ENCODE measurements around the gene RIN1.
"Not testable (repeated sequence)": the region's sequence is repeated elsewhere in the genome, so short reads cannot be mapped to it uniquely, and the experiment has no call there.

Gene RIN1

DNA sequence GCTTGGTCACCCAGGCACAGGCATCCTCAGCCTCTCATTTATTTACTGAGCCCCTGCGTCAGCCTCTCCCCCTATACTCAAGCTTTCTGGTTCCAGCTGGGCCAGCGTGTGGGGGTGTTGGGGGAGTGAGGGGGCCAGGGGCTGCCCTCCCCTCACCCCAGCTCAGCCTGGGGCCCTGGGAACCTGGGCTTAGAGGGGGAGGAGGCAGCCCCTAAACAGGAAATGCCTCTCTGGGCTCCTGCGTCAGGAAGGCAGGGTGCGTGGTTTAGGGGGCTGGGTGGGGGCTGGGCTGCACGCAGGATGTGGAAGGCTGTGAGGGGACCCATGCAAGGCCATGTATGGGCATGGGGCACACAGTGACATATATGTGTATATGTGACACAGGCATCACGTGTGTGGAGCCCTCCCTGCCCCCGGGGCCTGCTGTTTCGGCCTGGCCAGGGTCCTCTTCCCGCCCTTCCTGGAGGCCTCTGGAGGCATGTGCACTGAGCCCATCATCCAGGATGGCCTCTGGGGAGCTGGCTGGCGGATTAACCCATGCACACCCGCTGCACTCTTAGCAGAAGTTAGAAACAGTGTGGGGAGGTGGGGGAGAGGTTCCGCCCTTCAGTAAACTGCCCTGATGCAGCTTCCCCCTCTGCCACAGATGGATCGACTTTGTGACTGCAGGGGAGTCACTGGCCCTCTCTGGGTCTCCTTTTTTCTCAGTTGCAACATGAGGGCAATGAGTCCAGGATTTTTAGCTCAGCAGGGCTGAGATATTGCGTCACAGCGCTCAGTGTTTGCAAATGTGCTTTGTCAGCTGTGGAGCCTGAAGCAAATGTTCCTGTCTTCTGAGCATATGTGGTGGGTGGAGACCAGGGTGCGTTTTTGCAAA lies 18.3 kb downstream of the RIN1 start:
- DNase-seq = no peak

- DNase-seq = no peak
Measured at GRCh38 chr11:66317322-66317722, 18.9 kb downstream of the RIN1 start.

GRCh38 chr11:66316849-66317251 lies 19.4 kb downstream of the RIN1 start, which contains the start of gene CD248:
TSS of gene CD248 (minus strand) at chr11:66317044. CDS start at chr11:66317027, 17 bp downstream.
- no peak for DNase-seq

- DNase-seq = no peak
Measured at GRCh38 chr11:66315921-66316811, 20.1 kb downstream of the RIN1 start.

DNA sequence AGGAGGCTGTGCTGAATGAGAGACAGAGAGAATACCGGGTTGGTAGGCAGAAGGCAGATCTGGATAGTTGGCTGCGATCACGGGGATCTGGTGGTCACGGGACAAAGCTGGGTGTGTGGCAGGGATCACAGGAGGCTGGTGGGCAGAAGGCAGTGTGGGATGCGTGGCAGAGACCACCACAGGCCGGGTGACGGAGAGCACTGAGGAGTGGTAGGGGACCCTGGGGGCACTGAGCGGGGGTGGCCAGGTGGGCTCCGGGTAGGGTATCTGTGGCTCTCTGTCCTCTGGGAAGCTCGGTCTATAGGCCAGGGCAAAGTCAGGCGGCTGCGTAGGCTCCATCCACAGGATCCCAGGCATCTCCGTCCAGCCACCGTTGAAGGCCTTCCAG lies 20.7 kb downstream of the RIN1 start:
- no peak for DNase-seq

DNA sequence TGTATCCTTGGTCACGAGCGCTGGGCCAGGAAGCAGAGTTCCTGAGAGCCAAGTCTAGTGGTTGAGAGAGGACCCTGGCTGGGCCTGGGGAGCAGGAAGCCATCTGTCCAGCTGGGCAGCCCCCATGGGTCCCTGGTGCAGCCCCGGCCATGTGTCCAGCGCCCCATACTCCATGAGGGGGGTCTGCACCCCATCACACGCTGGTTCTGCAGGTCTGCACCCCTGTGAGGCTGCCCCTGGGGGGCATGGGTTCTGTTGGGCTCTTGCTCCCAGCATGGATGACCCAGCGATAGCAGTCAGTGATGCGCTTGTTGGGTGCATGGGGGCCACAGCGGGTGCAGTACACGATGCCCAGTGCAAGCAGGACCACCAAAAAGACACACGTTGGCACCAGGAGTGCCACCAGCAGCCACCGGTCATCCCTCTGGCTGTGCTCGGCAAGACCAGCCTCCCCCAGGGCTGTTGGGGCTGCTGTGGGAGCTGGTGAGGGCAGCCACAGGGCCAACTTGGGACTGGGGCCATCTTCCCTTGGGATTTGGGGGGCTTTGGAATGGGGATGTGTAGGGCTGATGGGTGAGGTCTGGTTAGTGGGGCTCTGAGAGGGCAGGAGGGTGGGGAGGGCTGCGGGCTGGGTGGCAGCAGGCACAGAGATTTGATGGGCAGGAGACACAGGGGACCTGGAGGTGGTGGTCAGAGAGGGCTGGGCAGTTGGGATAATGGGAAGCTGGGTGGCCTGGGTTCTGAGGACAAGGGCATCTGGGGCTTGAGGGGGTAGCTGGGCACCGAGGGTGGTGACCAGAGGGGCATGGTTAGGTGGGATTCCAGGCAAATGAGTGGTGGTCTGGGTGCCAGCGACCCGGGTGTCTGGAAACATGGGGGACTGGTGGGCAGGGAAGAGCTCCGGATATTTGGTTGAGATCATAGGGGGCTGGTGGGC lies 21.4 kb downstream of the RIN1 start:
- no peak for DNase-seq

DNA sequence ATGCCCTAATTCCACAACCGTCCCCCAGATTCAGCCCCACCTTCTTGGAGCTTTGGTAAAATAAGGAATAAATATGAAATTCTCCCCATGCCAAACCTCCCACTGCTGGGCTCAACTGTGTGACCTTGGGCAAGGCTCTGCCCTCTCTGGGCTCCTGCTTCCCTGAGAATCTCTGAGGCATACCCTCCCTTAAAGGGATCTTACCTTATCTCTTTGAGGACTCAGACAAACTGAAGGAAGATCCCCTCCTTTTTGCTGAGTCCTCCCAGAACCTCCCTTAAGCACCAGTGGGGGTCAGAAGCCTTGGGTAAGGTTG lies 22.1 kb downstream of the RIN1 start:
- no peak for DNase-seq

DNA sequence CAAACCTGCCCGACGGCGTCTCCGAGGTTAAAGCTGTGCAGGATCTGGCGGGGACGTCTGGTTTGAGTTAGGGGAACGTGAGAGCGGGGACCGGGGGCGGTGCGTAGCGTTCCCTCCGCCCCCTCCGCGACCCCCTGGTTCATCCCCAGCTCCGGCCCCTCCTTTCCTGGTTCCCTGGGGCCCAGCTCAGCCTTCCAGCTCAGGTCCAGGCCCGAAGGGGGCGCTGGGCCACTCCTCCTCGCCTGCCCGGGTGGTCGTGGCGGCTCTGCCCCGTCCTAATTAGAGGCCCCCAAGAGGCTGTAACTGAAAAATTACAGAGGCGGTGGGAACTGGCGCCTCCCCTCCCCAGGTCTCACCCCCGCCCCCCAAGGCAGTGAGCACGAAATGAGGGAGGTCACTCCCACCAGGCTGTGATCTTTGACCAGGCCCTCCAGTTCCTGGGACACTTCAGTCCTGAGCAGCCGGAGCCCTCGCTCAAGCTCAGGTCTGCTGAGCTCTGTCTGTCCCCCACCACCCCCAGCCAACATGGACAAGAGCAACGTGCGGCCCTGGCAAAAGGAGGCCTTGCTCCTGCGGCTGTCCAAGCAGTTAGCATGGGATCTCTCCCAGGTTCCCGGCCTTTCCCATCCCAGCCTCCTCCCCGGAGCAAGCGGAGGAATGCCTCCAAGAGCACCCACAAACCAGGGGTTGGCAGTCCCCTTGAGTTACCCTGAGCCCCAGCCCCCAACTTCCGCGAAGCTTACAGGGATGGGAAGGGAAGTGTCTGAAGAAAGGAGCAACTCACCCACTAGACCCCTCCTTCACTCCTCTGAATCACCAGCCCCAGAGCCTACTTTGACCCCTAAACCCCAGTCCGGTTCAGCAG lies 22.7 kb downstream of the RIN1 start:
- no peak for DNase-seq

DNA sequence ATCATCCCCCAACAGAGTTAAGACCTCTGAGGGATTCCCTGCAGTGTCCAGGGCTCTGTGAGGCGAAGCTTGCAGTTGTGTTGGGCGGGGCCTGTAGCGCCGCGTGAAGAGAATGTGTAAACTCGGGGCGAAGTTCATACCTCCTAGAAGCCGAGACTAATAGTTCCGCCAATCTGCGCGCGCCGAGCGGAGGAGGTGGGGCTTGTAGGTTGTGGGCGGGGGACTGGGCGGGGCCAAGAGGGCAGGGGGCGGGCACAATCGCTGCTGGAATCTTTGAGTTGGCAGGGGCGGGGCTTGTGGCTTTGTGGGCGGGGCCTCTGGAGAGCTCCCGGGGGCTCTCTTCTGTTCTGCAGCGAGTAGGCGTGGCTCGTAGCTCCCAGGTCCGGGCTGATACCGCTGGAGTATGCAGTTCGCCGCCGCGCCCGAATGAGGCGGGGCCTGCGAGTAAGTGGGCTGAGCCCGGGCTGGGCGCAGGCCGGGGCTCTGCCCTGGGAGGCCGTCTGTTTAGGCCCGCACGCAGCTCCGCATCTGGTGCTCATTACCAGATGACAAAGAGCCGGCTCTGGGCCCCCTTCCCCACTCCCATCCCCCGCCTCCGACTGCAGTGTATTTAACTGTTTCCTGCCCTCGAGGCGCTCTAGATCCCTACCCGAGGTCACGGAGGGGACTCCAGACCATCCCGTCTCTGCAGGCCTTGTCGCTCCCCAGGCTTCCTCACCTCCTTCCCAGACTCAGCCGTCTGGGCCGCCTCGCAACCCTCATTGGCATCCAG lies 23.5 kb downstream of the RIN1 start:
- peak; percentile 93 for DNase-seq

DNA sequence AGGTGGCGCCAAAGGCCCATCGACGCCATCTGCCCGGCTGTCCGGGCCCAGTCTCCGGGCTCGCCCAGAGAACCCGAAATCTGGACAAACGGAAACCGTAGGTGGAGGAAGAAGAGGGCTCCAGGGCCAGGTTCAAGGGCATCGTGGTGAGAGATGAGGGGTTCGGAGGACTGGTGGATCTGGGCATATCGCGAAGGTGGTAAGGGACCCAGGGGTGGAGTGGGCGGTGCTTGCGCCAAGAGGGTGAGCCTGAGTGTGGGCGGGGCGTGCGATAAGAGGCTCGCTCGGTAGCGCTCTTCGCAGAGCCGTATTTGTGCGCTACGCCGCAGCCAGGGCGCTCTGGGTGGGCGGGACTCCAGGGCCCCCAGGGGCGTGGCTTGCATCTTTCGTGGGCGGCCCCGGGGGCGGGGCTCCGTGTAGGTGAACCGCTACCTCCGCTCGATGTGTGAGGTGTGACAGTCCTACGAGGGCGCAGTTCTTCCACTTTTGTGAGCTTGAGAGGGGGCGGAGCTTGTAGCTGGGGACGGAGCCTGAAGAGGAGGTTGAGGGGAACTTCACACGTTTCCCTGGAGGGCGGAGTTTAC lies 24.2 kb downstream of the RIN1 start:
- peak; percentile 77 for DNase-seq

GRCh38 chr11:66311470-66311964 lies 24.7 kb downstream of the RIN1 start:
- DNase-seq = no peak

- DNase-seq = not testable (repeated sequence)
Measured at GRCh38 chr11:66310803-66311440, 25.3 kb downstream of the RIN1 start.

GRCh38 chr11:66310324-66310723 lies 25.9 kb downstream of the RIN1 start:
- DNase-seq = no peak

GRCh38 chr11:66309475-66309874 lies 26.8 kb downstream of the RIN1 start:
- no peak for DNase-seq

DNA sequence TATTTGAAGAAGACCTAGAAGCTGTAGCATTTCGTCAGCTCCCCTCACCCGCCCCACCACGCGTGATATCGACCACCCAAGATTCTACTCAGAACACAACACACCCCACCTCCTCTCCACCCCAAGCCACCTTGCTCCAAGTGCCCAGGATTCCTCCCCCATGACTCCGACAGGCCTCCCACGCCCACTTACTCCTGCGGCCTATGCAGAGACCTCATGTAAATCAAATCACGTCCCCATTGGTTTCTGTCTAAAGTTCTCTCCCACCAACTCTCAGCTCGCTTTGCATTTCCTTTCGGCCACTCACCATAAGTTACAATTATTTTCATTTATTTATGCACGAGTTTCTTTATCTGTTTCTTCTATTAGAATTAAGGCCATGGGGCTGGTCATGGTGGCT lies 33.6 kb downstream of the RIN1 start:
- DNase-seq = no peak

GRCh38 chr11:66299186-66299585 lies 37.0 kb downstream of the RIN1 start:
- no peak for DNase-seq

GRCh38 chr11:66297610-66298009 lies 38.6 kb downstream of the RIN1 start:
- no peak for DNase-seq

DNA sequence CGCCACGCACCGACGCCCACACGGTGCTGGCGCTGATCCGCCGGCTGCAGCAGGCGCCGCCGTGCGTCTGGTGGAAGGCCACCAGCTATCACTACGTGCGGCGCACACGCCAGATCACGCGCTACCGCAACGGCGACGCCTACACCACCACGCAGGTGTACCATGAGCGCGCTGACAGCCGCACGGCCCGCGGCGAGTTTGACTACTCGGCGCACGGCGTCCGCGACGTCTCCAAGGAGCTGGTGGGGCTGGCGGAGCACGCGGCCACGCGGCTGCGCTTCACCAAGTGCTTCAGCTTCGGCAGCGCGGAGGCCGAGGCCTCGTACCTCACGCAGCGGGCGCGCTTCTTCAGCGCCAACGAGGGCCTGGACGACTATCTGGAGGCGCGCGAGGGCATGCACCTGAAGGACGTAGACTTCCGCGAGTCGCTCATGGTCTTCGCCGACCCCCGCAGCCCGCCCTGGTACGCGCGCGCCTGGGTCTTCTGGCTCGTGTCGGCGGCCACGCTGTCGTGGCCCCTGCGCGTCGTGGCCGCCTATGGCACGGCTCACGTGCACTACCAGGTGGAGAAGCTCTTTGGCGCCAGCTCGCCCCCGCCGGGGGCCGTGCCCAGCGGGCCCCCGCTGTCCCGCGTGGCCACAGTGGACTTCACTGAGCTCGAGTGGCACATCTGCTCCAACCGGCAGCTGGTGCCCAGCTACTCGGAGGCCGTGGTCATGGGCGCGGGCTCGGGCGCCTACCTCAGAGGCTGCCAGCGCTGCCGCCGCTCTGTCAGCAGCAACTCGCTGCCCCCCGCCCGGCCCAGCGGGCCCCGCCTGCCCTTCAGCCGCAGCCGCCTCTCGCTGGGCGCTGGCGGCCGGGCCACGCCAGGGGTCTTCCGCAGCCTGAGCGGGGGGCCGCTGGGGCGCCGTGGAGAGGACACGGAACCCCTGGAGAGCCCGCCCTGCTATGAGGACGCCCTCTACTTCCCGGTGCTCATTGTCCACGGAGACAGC lies 41.3 kb downstream of the RIN1 start:
- DNase-seq = no peak

Data from GDM1 (cell line).